GM12878 (cell line): ENCODE data around the gene NBEA. TPM values are rescaled to one million over a fixed set of nuclear protein-coding genes. Genes with fewer than 3 reads are reported as not detected.

ENCODE experiments used
- ATAC-seq: fragments of 200-7000 bp; cut with Tn5 transposase; 3 replicates; pipeline ENCODE4 v1.9.1; 2020; ENCODE audit warnings: mild to moderate bottlenecking, moderate library complexity
- BruUV-seq: library from RNA; stranded (reverse); fragments of 400-500 nt; replicated peaks from 2 replicates; lab custom pipeline; 2021; lab: Mats Ljungman, UMichigan
- CTCF ChIA-PET: fragments of 300-600 bp; sonication (Branson Sonifier 250); formaldehyde crosslinking; extraction: SDS; loops from one replicate; lab custom pipeline; 2021; ENCODE audit warnings: inconsistent platforms; lab: Yijun Ruan, JAX
- POLR2A ChIA-PET: fragments of 350-600 bp; formaldehyde crosslinking; extraction: SDS; loops from one replicate; lab custom pipeline; 2021; ENCODE audit warnings: inconsistent platforms; lab: Charles Lee
- RAD21 ChIA-PET: fragments of 300-600 bp; sonication (Branson Sonifier 250); formaldehyde crosslinking; loops from one replicate; lab custom pipeline; 2023; ENCODE audit warnings: antibody characterized with exemption; ENCODE audit not compliant: unreplicated experiment; lab: Charles Lee
- SMC1A ChIA-PET: fragments of 300-600 bp; sonication (Branson Sonifier 250); formaldehyde crosslinking; loops from one replicate; lab custom pipeline; 2023; ENCODE audit not compliant: unreplicated experiment, uncharacterized antibody; lab: Charles Lee
- DNase-seq: peaks from one replicate; pipeline ENCODE4 v3.0.0-alpha.2; 2011; ENCODE audit warnings: low read depth, low spot score
- FAIRE-seq: peaks from 3 replicates; lab custom pipeline; 2011; peaks lifted over from hg19 to GRCh38; lab: Jason Lieb, UNC
- H2AFZ ChIP-seq: 2 replicates; pipeline ENCODE4 v1.6.0; 2011; ENCODE audit warnings: low read depth, low read length, control low read depth; ENCODE audit not compliant: control insufficient read depth
- H3K27ac ChIP-seq: 2 replicates; pipeline ENCODE4 v1.5.1; 2011; ENCODE audit warnings: control low read depth; ENCODE audit not compliant: control insufficient read depth, insufficient read depth
- H3K27me3 ChIP-seq, 2 experiments: replicated peaks in 1 of 2; 2 replicates each; pipeline versions ENCODE4 v1.6.0 to v1.6.1; 2011; ENCODE audit warnings: low read length in 1 of 2; ENCODE audit not compliant: control insufficient read depth in 2 of 2, insufficient read depth in 2 of 2
- H3K36me3 ChIP-seq, 2 experiments: 2 replicates each; pipeline ENCODE4 v1.5.1; 2011; ENCODE audit warnings: low read length in 1 of 2; ENCODE audit not compliant: control insufficient read depth in 2 of 2, insufficient read depth in 2 of 2
- H3K4me1 ChIP-seq: 2 replicates; pipeline ENCODE4 v1.6.1; 2011; ENCODE audit warnings: mild to moderate bottlenecking, low read length, moderate library complexity, mixed read lengths; ENCODE audit not compliant: control insufficient read depth, insufficient read depth
- H3K4me2 ChIP-seq: 2 replicates; pipeline ENCODE4 v1.6.0; 2011; ENCODE audit warnings: control low read depth; ENCODE audit not compliant: control insufficient read depth, insufficient read depth
- H3K4me3 ChIP-seq: fragments of 200-600 bp; sonication (generic); 2 replicates; pipeline ENCODE4 v1.5.1; 2016
- H3K79me2 ChIP-seq: 2 replicates; pipeline ENCODE4 v1.6.0; 2011; ENCODE audit warnings: low read length; ENCODE audit not compliant: control insufficient read depth, insufficient read depth
- H3K9ac ChIP-seq: 2 replicates; pipeline ENCODE4 v1.8.0; 2011; ENCODE audit warnings: low read length, control low read depth, mixed read lengths; ENCODE audit not compliant: control insufficient read depth, insufficient read depth
- H3K9me3 ChIP-seq: replicated peaks from 3 replicates; pipeline ENCODE4 v1.5.1; 2011; ENCODE audit warnings: mild to moderate bottlenecking, low read length; ENCODE audit not compliant: control insufficient read depth, insufficient read depth
- H4K20me1 ChIP-seq: 2 replicates; pipeline ENCODE4 v1.6.0; 2011; ENCODE audit not compliant: control insufficient read depth, insufficient read depth
- EED ChIP-seq: sonication (generic); IDR thresholded peaks from 2 replicates; pipeline ENCODE4 v1.6.1; 2016; ENCODE audit warnings: antibody characterized with exemption, low read depth
- GATAD2B ChIP-seq: fragments of 450-650 bp; conservative IDR thresholded peaks from 2 replicates; pipeline ENCODE4 v1.6.1; 2017; ENCODE audit warnings: low read depth, mild to moderate bottlenecking, moderate library complexity
- JUNB ChIP-seq: IDR thresholded peaks from 2 replicates; pipeline ENCODE4 v1.6.1; 2016; ENCODE audit warnings: antibody characterized with exemption, mild to moderate bottlenecking
- NFYA ChIP-seq: IDR thresholded peaks from 2 replicates; pipeline ENCODE4 v1.6.1; 2011; ENCODE audit warnings: low read depth, mild to moderate bottlenecking, low read length, improper control_type of control experiment, borderline replicate concordance
- NRF1 ChIP-seq: conservative IDR thresholded peaks from 2 replicates; pipeline ENCODE4 v1.6.1; 2011; ENCODE audit warnings: mild to moderate bottlenecking, low read depth, low read length, improper control_type of control experiment
- POLR2AphosphoS2 ChIP-seq: IDR thresholded peaks from 2 replicates; pipeline ENCODE4 v1.6.1; 2011; ENCODE audit warnings: low read depth, mild to moderate bottlenecking, low read length, improper control_type of control experiment, moderate library complexity
- RCOR1 ChIP-seq: conservative IDR thresholded peaks from 2 replicates; pipeline ENCODE4 v1.6.1; 2012; ENCODE audit warnings: low read depth, low read length, improper control_type of control experiment
- SMAD1 ChIP-seq: fragments of 450-650 bp; IDR thresholded peaks from 2 replicates; pipeline ENCODE4 v1.6.1; 2018; ENCODE audit warnings: mild to moderate bottlenecking, low read depth; ENCODE audit not compliant: partially characterized antibody
- SREBF2 ChIP-seq: IDR thresholded peaks from 2 replicates; pipeline ENCODE4 v1.6.1; 2012; ENCODE audit warnings: mild to moderate bottlenecking, low read length
- TAF1 ChIP-seq: IDR thresholded peaks from 2 replicates; pipeline ENCODE4 v1.6.1; 2011; ENCODE audit warnings: mild to moderate bottlenecking, low read depth, low read length, borderline replicate concordance
- YY1 ChIP-seq: IDR thresholded peaks from 2 replicates; pipeline ENCODE4 v1.6.1; 2011; ENCODE audit warnings: low read depth, mild to moderate bottlenecking, low read length
- ZNF217 ChIP-seq: fragments of 450-650 bp; IDR thresholded peaks from 2 replicates; pipeline ENCODE4 v1.6.1; 2017; ENCODE audit warnings: antibody characterized with exemption, mild to moderate bottlenecking
- ZNF622 ChIP-seq: fragments of 450-650 bp; IDR thresholded peaks from 2 replicates; pipeline ENCODE4 v1.6.1; 2017; ENCODE audit warnings: mild to moderate bottlenecking, inconsistent platforms
- WGBS: methylation state at CpG from one replicate; pipeline ENCODE4 v1.1.6; 2016; ENCODE audit warnings: low lambda C conversion rate; ENCODE audit not compliant: insufficient replicate concordance, insufficient coverage; ENCODE audit errors: missing lambda C conversion rate; 5-methylcytosine and 5-hydroxymethylcytosine counted together
- in situ Hi-C: fragments of 300-500 bp; cut with MboI; formaldehyde crosslinking; loops from 9 replicates; pipeline ENCODE4 v1.14.3; 2018; ENCODE audit warnings: mixed read lengths
- intact Hi-C: fragments of 100-400 bp; cut with micrococcal nuclease; formaldehyde crosslinking; loops from one replicate; pipeline ENCODE4 v1.14.2; 2022; ENCODE audit not compliant: unreplicated experiment
- polyA plus RNA-seq, 11 experiments: library from polyadenylated mRNA; depleted of rRNA in 4 of 11; unstranded in 6 of 11; stranded (reverse) in 5 of 11; fragments of >200 nt; fragmentation: Nextera tagmentation in 4 of 11; fragmentation: Illumina TruSeq in 1 of 11; extraction: Ambion mirVana in 4 of 11; extraction: Trizol in 1 of 11; gene quantifications; 1 replicate in 1 of 11; 2 replicates in 10 of 11; pipeline versions ENCODE4 v1.2.1 to v1.2.3, GENCODE V29; 2011 to 2016; ENCODE audit warnings: inconsistent platforms in 2 of 11, missing spikeins in 2 of 11, low read depth in 1 of 11
- total RNA-seq, 4 experiments: library from RNA; depleted of rRNA in 3 of 4; stranded (reverse); fragments of >200 nt in 3 of 4; fragmentation: Illumina TruSeq in 1 of 4; extraction: Trizol in 1 of 4; gene quantifications; 2 replicates each; pipeline versions ENCODE4 v1.2.1 to v1.2.3, GENCODE V29; 2013 to 2021
- TF ChIP-seq, protein P1 (sequence below), 3 experiments: IDR thresholded peaks in 2 of 3; conservative IDR thresholded peaks in 1 of 3; 2 replicates each; pipeline ENCODE4 v1.5.1; 2011; ENCODE audit warnings: low read depth in 3 of 3, low read length in 3 of 3, mild to moderate bottlenecking in 3 of 3, control low read depth in 2 of 3, moderate library complexity in 2 of 3, inconsistent platforms in 1 of 3, mixed read lengths in 1 of 3; ENCODE audit not compliant: control insufficient read depth in 2 of 3, insufficient read depth in 1 of 3; ENCODE audit errors: extremely low read depth in 1 of 3
- TF ChIP-seq, protein P2 (sequence below): fragments of 150-350 bp; IDR thresholded peaks from 2 replicates; pipeline ENCODE4 v1.6.1; 2016; ENCODE audit warnings: low read depth, low read length
- TF ChIP-seq, protein P3 (sequence below): IDR thresholded peaks from 2 replicates; pipeline ENCODE4 v1.6.1; 2011; ENCODE audit warnings: borderline replicate concordance, low read depth, mild to moderate bottlenecking, moderate library complexity, mixed read lengths, low read length; ENCODE audit not compliant: insufficient read depth; ENCODE audit errors: extremely low read length
- TF ChIP-seq, protein P4 (sequence below): fragments of 450-650 bp; IDR thresholded peaks from 2 replicates; pipeline ENCODE4 v1.6.1; 2018; ENCODE audit warnings: borderline replicate concordance, mild to moderate bottlenecking; ENCODE audit not compliant: partially characterized antibody

NBEA gene
- total and polyA plus RNA-seq, 10 of the 15 experiments (the other 5 are each of a cell fraction or from before 2014, with no cell fraction given): 0.23 to 3.6 (median 0.55) TPM

DNA sequence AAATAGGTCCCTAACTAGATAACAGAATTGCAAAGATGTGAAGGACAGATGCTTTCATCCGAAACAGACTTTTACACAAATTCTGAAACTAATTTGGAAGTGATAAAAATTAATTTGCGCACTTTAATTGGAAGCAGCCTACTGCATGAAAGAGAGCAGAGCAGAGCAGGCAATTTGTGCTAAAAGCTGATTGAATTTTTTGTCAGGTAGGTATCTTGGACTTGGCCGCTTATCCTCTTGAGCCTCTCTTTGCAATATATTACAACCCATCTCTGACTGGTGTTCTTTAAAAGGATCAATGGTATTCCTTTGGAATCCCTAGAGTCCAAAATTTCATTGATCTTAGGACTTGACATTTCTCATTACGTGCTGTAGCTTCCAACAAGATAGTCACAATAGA lies 717.7 kb downstream of the NBEA start:
- Histone ChIP-seq H3K4me3 (no peak overlapping the region), H3K27ac (no peak overlapping the region), H3K36me3 (no peaks in the 10 kb centered on the region), H3K9me3 (no peaks in the 10 kb centered on the region), H3K9ac (no peak overlapping the region), H3K79me2 (no peaks in the 10 kb centered on the region), H3K27me3 (no peaks in the 10 kb centered on the region), H4K20me1 (no peaks in the 10 kb centered on the region), H2AFZ (no peak overlapping the region), H3K4me2 (no peak overlapping the region), H3K4me1 (no peaks in the 10 kb centered on the region)
- intact Hi-C loops (no loop called here), in situ Hi-C loops (no loop called here)
- ChIA-PET POLR2A (no interaction called here), SMC1A (no interaction called here), RAD21 (no interaction called here), CTCF (no interaction called here)
- no peak for DNase-seq
- BruUV-seq: no TSS peak
- ATAC-seq: no peak
- WGBS: 47% methylated on average over 4 of the region's 4 CpGs
- no peak for FAIRE-seq
- TF ChIP-seq JUNB (no peak), NRF1 (no peak), SREBF2 (no peak), ZNF217 (no peak), GATAD2B (no peak), ZNF622 (no peak), EED (no peak), SMAD1 (no peak), RCOR1 (no peak), POLR2AphosphoS2 (no peak), TAF1 (no peak), NFYA (no peak), YY1 (no peak)
- TF ChIP-seq, protein P1, sequence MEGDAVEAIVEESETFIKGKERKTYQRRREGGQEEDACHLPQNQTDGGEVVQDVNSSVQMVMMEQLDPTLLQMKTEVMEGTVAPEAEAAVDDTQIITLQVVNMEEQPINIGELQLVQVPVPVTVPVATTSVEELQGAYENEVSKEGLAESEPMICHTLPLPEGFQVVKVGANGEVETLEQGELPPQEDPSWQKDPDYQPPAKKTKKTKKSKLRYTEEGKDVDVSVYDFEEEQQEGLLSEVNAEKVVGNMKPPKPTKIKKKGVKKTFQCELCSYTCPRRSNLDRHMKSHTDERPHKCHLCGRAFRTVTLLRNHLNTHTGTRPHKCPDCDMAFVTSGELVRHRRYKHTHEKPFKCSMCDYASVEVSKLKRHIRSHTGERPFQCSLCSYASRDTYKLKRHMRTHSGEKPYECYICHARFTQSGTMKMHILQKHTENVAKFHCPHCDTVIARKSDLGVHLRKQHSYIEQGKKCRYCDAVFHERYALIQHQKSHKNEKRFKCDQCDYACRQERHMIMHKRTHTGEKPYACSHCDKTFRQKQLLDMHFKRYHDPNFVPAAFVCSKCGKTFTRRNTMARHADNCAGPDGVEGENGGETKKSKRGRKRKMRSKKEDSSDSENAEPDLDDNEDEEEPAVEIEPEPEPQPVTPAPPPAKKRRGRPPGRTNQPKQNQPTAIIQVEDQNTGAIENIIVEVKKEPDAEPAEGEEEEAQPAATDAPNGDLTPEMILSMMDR (IDR thresholded peaks at IDR 0.05 in 2 of 3, conservative IDR thresholded peaks at IDR 0.05 in 1 of 3; ENCODE audit: control insufficient read depth in 2 of 3, extremely low read depth in 1 of 3, insufficient read depth in 1 of 3, low read depth in 3 of 3, low read length in 3 of 3): no peak
- TF ChIP-seq, protein P2, sequence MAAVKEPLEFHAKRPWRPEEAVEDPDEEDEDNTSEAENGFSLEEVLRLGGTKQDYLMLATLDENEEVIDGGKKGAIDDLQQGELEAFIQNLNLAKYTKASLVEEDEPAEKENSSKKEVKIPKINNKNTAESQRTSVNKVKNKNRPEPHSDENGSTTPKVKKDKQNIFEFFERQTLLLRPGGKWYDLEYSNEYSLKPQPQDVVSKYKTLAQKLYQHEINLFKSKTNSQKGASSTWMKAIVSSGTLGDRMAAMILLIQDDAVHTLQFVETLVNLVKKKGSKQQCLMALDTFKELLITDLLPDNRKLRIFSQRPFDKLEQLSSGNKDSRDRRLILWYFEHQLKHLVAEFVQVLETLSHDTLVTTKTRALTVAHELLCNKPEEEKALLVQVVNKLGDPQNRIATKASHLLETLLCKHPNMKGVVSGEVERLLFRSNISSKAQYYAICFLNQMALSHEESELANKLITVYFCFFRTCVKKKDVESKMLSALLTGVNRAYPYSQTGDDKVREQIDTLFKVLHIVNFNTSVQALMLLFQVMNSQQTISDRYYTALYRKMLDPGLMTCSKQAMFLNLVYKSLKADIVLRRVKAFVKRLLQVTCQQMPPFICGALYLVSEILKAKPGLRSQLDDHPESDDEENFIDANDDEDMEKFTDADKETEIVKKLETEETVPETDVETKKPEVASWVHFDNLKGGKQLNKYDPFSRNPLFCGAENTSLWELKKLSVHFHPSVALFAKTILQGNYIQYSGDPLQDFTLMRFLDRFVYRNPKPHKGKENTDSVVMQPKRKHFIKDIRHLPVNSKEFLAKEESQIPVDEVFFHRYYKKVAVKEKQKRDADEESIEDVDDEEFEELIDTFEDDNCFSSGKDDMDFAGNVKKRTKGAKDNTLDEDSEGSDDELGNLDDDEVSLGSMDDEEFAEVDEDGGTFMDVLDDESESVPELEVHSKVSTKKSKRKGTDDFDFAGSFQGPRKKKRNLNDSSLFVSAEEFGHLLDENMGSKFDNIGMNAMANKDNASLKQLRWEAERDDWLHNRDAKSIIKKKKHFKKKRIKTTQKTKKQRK: no peak
- TF ChIP-seq, protein P3, sequence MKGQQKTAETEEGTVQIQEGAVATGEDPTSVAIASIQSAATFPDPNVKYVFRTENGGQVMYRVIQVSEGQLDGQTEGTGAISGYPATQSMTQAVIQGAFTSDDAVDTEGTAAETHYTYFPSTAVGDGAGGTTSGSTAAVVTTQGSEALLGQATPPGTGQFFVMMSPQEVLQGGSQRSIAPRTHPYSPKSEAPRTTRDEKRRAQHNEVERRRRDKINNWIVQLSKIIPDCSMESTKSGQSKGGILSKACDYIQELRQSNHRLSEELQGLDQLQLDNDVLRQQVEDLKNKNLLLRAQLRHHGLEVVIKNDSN: no peak
- TF ChIP-seq, protein P4, sequence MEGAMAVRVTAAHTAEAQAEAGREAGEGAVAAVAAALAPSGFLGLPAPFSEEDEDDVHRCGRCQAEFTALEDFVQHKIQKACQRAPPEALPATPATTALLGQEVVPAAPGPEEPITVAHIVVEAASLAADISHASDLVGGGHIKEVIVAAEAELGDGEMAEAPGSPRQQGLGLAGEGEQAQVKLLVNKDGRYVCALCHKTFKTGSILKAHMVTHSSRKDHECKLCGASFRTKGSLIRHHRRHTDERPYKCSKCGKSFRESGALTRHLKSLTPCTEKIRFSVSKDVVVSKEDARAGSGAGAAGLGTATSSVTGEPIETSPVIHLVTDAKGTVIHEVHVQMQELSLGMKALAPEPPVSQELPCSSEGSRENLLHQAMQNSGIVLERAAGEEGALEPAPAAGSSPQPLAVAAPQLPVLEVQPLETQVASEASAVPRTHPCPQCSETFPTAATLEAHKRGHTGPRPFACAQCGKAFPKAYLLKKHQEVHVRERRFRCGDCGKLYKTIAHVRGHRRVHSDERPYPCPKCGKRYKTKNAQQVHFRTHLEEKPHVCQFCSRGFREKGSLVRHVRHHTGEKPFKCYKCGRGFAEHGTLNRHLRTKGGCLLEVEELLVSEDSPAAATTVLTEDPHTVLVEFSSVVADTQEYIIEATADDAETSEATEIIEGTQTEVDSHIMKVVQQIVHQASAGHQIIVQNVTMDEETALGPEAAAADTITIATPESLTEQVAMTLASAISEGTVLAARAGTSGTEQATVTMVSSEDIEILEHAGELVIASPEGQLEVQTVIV: no peak
